GM18870 (cell line): ENCODE measurements around the gene NDUFV1.
"Not testable (repeated sequence)": the region's sequence is repeated elsewhere in the genome, so short reads cannot be mapped to it uniquely, and the experiment has no call there.

Source experiments
- ATAC-seq: cut with Tn5 transposase; IDR thresholded peaks from one replicate; pipeline ENCODE4 v1.9.1; 2021; ENCODE audit warnings: moderate library complexity; ENCODE audit not compliant: unreplicated experiment

The NDUFV1 gene

GRCh38 chr11:67611165-67611564 is 4.4 kb downstream of the NDUFV1 start:
- no peak for ATAC-seq

GRCh38 chr11:67611704-67612587 is 5.2 kb downstream of the NDUFV1 start:
- no peak for ATAC-seq

GRCh38 chr11:67612751-67613150 is 6.0 kb downstream of the NDUFV1 start:
- ATAC-seq = no peak

DNA sequence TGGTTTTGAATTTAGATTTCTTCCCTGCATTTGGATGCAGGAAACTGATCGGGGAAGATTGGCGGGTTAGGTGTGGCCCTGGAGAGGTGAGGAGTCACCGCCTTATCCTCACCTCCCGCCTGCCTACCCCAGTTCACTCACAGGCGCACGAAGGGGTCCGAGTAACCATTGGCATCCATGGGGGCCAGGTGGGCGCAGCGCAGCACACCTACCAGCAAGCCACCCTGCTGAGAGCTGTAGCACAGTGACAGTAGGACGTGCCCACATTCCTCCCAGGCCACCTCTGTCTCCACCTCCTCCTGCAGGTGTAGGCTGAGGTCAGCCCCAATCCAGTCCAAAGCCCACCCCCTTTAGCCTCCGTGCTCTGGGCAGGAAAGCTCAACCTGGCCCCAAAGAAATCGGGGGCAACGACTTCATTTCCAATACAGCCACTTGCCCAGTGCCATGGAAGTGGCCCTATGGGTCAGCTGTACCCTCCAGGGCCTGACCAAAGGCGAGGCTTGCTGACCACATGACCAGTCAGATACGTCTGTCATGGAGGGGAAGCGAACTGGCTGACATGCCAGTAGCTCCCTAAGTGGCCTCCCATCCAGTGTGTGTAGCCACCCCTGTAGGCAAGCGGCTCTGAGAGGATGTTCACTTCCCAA is 6.7 kb downstream of the NDUFV1 start:
- ATAC-seq = no peak

- ATAC-seq = peak; percentile 68
Observed at GRCh38 chr11:67613960-67614715, 7.4 kb downstream of the NDUFV1 start.

DNA sequence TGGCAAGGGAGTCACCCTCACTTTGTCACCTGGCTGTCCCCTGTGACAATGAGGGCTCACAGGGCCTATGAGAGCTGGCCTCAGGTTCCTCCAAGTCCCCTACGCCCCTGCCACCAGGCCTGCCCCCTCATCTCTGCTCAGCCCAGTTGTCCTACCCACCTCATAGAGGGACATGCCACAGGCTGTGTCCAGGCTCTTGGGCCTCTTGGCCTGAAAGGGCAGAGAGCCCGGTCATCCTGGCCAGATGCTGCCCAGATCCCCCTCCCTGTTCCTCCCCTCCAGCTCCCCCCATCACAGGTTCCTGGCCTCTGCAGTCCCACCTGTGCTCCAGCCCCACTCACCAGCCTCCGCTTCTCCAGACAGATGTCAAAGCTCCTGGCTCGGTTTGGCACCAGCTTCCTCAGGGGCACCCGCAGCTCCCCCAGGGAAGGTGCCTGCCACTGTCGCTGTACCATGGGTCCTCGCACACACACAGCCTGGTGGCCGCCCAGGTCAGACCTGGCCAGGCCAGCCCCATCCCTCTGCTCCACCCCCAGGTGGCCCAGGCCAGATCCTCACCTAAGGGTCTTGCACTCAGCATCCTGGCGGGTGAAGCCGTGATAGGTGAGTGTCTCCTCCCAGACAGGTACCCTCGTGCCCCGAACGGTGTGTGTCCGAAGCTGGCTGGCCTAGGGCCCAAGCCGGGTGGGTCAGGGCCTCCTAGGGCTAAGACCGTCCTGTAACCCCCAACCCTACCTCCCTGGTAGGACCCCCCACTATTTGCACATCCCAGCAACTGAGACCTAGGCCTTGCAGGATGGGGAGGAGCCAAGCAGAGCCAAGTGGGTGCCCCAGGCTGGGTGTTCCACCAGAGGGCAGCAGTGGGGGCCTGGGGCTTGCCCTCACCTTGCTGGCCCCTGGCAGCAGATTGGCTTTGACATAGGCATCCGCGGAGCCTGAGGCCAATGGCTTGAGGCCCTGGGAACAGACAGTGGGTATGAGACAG is 8.3 kb downstream of the NDUFV1 start:
- ATAC-seq = no peak

- no peak for ATAC-seq
Observed at GRCh38 chr11:67615728-67616430, 9.1 kb downstream of the NDUFV1 start.

GRCh38 chr11:67616431-67617242 is 9.9 kb downstream of the NDUFV1 start:
- ATAC-seq = no peak

DNA sequence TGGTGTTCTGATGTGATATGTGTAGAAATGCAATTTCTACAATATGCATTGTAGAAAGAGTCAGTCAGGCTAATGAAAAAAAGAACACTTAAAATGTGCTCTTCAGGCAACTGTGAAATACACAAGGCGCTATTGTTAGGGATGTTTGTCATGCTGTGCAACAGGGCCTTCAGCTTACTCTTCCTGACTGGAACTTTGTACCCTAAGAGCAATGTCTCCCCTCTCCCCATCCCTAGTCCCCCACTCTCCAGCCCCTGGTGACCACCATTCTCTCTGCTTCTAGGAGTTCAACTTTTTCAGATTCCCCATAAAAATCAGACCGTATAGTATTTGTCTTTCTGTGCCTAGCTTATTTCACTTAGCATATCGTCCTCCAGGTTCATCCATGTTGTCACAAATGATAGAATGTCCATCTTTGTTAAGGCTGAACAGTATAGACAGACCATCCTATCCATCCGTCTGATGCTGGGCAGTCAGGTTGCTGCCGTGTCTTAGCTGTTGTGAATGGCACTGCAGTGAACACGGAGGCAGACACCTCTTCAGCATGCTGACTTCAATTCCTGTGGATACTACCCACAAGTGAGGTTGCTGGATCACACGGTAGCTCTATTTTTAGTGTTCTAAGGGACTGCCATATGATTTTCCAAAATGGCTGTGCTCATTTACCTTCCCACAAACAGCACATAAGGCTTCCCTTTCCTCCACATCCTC is 10.7 kb downstream of the NDUFV1 start:
- no peak for ATAC-seq

DNA sequence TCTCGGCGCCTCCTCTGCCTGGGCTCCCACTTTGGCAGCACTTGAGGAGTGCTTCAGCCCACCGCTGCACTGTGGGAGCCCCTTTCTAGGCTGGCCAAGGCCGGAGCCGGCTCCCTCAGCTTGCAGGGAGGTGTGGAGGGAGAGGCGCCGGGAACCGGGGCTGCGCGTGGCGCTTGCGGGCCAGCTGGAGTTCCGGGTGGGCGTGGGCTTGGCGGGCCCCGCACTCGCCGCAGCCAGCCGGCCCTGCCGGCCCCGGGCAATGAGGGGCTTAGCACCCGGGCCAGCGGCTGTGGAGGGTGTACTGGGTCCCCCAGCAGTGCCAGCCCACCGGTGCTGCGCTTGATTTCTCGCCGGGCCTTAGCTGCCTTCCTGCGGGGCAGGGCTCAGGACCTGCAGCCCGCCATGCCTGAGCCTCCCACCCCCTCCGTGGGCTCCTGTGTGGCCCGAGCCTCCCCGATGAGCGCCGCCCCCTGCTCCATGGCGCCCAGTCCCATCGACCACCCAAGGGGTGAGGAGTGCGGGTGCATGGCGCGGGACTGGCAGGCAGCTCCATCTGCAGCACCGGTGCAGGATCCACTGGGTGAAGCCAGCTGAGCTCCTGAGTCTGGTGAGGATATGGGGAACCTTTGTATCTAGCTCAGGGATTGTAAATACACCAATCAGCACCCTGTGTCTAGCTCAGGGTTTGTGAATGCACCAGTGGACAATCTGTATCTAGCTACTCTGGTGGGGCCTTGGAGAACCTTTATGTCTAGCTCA is 12.3 kb downstream of the NDUFV1 start:
- ATAC-seq = not testable (repeated sequence)

DNA sequence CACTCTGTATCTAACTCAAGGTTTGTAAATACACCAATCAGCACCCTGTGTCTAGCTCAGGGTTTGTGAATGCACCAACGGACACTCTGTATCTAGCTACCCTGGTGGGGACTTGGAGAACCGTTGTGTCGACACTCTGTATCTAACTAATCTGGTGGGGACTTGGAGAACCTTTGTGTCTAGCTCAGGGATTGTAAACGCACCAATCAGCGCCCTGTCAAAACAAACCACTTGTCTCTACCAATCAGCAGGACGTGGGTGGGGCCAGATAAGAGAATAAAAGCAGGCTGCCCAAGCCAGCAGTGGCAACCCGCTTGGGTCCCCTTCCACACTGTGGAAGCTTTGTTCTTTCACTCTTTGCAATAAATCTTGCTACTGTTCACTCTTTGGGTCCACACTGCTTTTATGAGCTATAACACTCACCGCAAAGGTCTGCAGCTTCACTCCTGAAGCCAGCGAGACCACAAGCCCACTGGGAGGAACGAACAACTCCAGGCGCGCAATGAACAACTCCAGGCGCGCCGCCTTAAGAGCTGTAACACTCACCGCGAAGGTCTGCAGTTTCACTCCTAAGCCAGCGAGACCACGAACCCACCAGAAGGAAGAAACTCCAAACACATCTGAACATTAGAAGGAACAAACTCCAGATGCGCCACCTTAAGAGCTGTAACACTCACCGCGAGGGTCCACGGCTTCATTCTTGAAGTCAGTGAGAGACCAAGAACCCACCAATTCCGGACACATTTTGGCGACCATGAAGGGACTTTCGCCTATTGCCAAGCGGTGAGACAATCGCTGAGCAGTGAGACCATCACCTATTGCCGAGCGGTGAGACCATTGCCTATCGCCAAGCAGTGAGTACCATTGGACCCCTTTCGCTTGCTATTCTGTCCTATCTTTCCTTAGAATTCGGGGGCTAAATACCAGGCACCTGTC is 13.2 kb downstream of the NDUFV1 start:
- not testable (repeated sequence) for ATAC-seq

- ATAC-seq = not testable (repeated sequence)
Observed at GRCh38 chr11:67620621-67621020, 13.9 kb downstream of the NDUFV1 start.

DNA sequence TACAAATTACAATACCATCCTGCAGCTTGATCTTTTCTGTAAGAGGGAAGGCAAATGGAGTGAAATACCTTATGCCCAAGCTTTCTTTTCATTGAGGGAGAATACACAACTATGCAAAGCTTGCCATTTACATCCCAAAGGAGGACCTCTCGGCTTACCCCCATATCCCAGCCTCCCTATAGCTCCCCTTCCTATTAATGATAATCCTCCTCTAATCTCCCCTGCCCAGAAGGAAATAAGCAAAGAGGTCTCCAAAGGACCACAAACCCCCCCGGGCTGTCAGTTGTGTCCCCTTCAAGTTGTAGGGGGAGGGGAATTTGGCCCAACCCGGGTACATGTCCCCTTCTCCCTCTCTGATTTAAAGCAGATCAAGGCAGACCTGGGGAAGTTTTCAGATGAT is 15.2 kb downstream of the NDUFV1 start:
- not testable (repeated sequence) for ATAC-seq

DNA sequence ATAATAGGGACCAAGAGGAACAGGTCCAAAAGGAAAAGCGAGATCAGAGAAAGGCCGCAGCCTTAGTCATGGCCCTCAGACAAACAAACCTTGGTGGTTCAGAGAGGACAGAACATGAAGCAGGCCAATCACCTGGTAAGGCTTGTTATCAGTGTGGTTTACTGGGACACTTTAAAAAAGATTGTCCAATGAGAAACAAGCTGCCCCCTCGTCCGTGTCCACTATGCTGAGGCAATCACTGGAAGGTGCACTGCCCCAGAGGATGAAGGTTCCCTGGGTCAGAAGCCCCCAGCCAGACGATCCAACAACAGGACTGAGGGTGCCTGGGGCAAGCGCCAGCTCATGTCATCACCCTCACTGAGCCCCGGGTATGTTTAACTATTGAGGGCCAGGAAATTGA is 16.2 kb downstream of the NDUFV1 start:
- ATAC-seq = not testable (repeated sequence)

GRCh38 chr11:67623795-67624194 is 17.1 kb downstream of the NDUFV1 start:
- not testable (repeated sequence) for ATAC-seq

DNA sequence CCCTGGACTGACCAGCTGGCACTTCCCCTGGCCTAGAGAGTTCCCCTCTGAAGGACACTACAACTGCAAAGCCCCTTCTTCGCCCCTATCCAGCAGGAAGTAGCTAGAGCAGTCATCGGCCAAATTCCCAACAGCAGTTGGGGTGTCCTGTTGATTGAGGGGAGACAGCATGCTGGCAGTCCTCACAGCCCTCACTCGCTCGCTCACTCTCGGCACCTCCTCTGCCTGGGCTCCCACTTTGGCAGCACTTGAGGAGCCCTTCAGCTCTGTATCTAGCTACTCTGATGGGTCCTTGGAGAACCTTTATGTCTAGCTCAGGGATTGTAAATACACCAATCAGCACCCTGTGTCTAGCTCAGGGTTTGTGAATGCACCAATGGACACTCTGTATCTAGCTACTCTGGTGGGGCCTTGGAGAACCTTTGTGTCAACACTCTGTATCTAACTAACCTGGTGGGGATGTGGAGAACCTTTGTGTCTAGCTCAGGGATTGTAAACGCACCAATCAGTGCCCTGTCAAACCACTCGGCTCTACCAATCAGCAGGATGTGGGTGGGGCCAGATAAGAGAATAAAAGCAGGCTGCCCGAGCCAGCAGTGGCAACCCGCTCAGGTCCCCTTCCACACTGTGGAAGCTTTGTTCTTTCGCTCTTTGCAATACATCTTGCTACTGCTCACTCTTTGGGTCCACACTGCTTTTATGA is 19.5 kb downstream of the NDUFV1 start:
- ATAC-seq = not testable (repeated sequence)
